Mucosa of descending colon (tissue), 3 donors: ENCODE measurements around the gene SRD5A3. TPM values are rescaled to one million over a fixed set of nuclear protein-coding genes. Genes with fewer than 3 reads are reported as not detected.

Experiments used
- ATAC-seq: fragments of 200-7000 bp; cut with Tn5 transposase; one replicate; pipeline ENCODE4 v1.9.1; 2020; ENCODE audit warnings: mild to moderate bottlenecking, moderate library complexity
- DNase-seq, 3 donors: peaks; one replicate each; pipeline ENCODE4 v3.0.0-alpha.2; 2020
- H3K36me3 ChIP-seq: fragments of 200-600 bp; one replicate; pipeline ENCODE4 v1.8.0; 2021; ENCODE audit warnings: low read depth, mild to moderate bottlenecking
- H3K4me1 ChIP-seq: fragments of 200-600 bp; one replicate; pipeline ENCODE4 v1.8.0; 2021; ENCODE audit warnings: low read depth, mild to moderate bottlenecking
- H3K4me3 ChIP-seq: fragments of 200-600 bp; one replicate; pipeline ENCODE4 v1.8.0; 2021; ENCODE audit warnings: mild to moderate bottlenecking
- H3K9me3 ChIP-seq: fragments of 200-600 bp; one replicate; pipeline ENCODE4 v1.8.0; 2021; ENCODE audit warnings: mild to moderate bottlenecking
- intact Hi-C, 2 donors: fragments of 100-400 bp; cut with DNase I in 1 of 2; cut with micrococcal nuclease in 1 of 2; formaldehyde crosslinking; loops; one replicate each; pipeline versions ENCODE4 v1.11.0 to v1.11.1; 2022; cut with DNase I, micrococcal nuclease
- long read RNA-seq, 2 donors: library from polyadenylated mRNA; unstranded; transcript quantifications; one replicate each; pipeline ENCODE4 v2.0.0, GENCODE V29; 2019 to 2021
- total RNA-seq, 3 donors: library from RNA; stranded (reverse); fragmentation: NEBNext Ultra II Directional in 2 of 3; extraction: Animal tissue kit (Norgen Biotek cat#: 25700) in 2 of 3; gene quantifications; one replicate each; pipeline versions ENCODE4 v1.2.1 to v1.2.4, GENCODE V29; 2021 to 2023
- TF ChIP-seq, protein P1 (sequence below): fragments of 200-600 bp; IDR thresholded peaks from one replicate; pipeline ENCODE4 v1.8.0; 2022; ENCODE audit warnings: antibody characterized with exemption, mild to moderate bottlenecking
- donor health status: DM: no; HTN: no; CAD: no; lungs with moderate emphysema.
- donor health status: DM: no; HTN: no; CAD: no.
- donor health status: DM: no; HTN: yes; CAD: no.

Gene SRD5A3
- 10 to 100 TPM in 2 of 3 donors, 1 to 10 TPM in 1; 5.9 to 14.7 (median 14.0) TPM for total RNA-seq
- long read RNA-seq, donor 1, full-length matches to known transcripts, result 7 of 7 reads
- long read RNA-seq, donor 1, partial matches to known transcripts, result 0 of 7 reads
- long read RNA-seq, donor 1, other reads (novel, unspliced or antisense), result 0 of 7 reads
- long read RNA-seq, donor 2, full-length matches to known transcripts, result 25 of 29 reads
- long read RNA-seq, donor 2, partial matches to known transcripts, result 1 of 29 reads
- long read RNA-seq, donor 2, other reads (novel, unspliced or antisense), result 3 of 29 reads

DNA sequence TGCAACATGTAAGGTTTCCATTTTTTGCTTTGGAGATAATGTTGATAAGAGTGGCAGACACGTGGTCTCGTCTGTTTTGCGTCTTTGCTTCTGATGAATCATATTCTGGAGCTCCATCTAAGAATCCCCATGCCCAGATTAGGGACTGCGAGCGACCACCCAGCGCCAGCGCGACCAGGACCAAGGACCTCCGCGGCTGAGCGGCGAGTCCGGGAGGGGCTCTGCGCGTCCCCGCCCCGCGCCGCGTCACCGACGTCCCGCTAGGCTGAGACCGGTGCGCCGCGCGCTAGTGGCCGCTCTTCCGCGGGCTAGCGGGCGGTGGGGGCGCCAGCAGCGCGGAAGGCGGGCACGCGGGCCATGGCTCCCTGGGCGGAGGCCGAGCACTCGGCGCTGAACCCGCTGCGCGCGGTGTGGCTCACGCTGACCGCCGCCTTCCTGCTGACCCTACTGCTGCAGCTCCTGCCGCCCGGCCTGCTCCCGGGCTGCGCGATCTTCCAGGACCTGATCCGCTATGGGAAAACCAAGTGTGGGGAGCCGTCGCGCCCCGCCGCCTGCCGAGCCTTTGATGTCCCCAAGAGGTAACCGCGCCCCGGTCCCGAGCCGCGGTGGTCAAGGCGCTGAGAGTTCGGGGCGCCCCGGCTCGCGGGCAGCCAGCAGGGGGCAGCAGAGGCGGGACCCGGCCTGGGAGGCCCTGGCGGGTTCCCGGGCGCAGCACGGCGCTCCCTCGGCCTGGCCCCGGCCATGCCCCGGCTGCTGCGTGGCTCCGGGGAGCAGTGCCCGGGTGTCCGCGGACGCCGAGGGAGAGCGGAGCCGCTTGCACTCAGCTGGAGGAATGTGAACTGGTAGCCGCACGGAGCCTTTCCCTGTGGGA is at the start of gene SRD5A3:
TSS of gene SRD5A3 (plus strand) at position 263 of the 871 bp plus-strand sequence. CDS start at position 358, 95 bp downstream.
- TF ChIP-seq, protein P1, sequence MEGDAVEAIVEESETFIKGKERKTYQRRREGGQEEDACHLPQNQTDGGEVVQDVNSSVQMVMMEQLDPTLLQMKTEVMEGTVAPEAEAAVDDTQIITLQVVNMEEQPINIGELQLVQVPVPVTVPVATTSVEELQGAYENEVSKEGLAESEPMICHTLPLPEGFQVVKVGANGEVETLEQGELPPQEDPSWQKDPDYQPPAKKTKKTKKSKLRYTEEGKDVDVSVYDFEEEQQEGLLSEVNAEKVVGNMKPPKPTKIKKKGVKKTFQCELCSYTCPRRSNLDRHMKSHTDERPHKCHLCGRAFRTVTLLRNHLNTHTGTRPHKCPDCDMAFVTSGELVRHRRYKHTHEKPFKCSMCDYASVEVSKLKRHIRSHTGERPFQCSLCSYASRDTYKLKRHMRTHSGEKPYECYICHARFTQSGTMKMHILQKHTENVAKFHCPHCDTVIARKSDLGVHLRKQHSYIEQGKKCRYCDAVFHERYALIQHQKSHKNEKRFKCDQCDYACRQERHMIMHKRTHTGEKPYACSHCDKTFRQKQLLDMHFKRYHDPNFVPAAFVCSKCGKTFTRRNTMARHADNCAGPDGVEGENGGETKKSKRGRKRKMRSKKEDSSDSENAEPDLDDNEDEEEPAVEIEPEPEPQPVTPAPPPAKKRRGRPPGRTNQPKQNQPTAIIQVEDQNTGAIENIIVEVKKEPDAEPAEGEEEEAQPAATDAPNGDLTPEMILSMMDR, result peak; percentile 96
- H3K36me3 ChIP-seq, result no peaks in the 10 kb centered on the region
- intact Hi-C loops, result loop anchor here (10.0 kb wide), 2 partner anchors 49 to 209 kb away; partner anchors contain the start of gene TMEM165 (in 1 of the 2)
- ATAC-seq (peak; percentile 99), DNase-seq (peak; percentile 88 to 94 (median 89))
- H3K9me3 ChIP-seq, result no peaks in the 10 kb centered on the region
- peak within 1 kb of the TSS; percentile 57 for H3K4me3 ChIP-seq
- H3K4me1 ChIP-seq, result peaks cover 10% of the 10 kb centered on the region

DNA sequence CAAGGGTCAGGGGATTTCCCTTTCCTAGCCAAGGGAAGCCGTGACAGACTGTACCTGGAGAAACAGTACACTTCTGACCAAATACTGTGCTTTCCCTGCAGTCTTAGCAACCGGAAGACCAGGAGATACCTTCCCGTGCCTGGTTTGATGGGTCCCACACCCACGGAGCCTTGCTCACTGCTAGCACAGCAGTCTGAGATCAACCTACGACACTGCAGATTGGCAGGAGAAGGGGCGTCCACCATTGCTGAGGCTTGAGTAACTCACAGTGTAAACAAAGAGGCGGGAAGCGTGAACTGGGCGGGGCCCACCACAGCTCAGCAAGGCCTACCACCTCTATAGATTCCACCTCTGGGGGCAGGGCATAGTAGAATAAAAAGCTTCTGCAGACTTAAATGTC is 48.7 kb upstream of the SRD5A3 start:
- ATAC-seq, result peak; percentile 29
- intact Hi-C loops, result no loop called here
- no peaks in the 10 kb centered on the region for H3K4me1 ChIP-seq

DNA sequence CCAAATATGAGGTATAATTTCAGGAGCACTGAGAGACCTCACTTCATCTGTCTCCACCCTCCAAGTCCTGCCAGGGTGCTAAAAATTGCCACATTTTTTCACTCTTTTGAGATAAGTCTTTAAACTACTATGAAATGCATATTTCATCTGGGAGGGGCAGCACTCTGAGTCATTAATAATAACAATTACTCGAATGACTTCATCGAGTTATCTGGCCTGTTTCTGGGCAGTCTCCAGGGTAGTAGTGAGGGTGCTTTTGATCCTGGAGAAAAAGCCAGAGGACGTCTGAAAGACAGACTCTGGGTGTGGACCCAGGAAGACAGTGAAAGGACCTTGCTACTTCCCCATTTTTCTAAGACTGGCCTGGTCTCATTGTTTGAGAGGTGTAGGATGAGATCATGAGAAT is 42.3 kb upstream of the SRD5A3 start:
- TF ChIP-seq, protein P1, result no peak
- ATAC-seq, result no peak
- intact Hi-C loops, result no loop called here
- Histone ChIP-seq H3K9me3 (no peaks in the 10 kb centered on the region), H3K36me3 (no peaks in the 10 kb centered on the region), H3K4me3 (no peak overlapping the region), H3K4me1 (no peaks in the 10 kb centered on the region)
- DNase-seq, result no peak

More for the DNA sequence above, 48.7 kb upstream of the SRD5A3 start:
- no peaks in the 10 kb centered on the region for H3K36me3 ChIP-seq
- TF ChIP-seq, protein P1, result no peak
- H3K9me3 ChIP-seq, result peaks cover 7% of the 10 kb centered on the region
- DNase-seq, result peak in 1 of 3 donors; percentile 27
- no peak overlapping the region for H3K4me3 ChIP-seq

DNA sequence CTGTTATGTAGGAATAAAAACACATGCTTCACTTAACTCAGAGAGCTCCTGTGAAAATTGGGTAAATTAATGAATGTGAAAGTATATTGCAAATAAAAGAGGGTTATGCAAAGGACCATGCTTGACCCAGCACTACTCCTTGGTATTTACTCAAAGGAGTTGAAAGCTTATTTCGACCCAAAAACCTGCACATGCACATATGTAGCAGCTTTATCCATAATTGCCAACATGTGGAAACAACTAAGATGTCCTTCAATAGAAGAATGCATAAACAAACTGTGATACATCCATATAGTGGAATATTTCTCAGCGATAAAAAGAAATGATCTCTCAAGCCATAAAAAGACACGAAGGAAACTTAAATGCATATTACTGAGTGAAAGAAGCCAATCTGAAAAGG is 41.7 kb upstream of the SRD5A3 start:
- ATAC-seq (no peak), DNase-seq (no peak)
- intact Hi-C loops, result no loop called here

DNA sequence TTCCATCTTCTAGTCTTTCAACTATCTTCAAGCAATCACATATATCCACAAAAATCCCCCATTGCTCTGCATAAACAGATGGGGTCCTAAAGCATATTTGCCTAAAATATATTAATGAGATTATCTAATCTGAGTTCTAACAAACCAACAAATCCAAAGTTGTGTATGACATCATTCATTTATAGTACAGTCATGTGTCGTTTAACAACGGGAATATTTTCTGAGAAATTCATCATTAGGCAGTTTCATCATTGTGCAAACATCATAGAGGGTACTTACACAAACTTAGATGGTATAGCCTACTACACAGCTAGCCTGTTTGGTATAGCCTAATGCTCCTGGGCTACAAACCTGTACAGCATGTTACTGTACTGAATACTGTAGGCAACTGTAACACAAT is 38.0 kb upstream of the SRD5A3 start:
- TF ChIP-seq, protein P1, result no peak
- no peaks in the 10 kb centered on the region for H3K36me3 ChIP-seq
- H3K4me1 ChIP-seq, result no peaks in the 10 kb centered on the region
- intact Hi-C loops, result no loop called here
- ATAC-seq (no peak), DNase-seq (no peak)
- no peaks in the 10 kb centered on the region for H3K9me3 ChIP-seq
- H3K4me3 ChIP-seq, result no peak overlapping the region

More for the DNA sequence above, 41.7 kb upstream of the SRD5A3 start:
- Histone ChIP-seq H3K4me3 (no peak overlapping the region), H3K9me3 (no peaks in the 10 kb centered on the region), H3K4me1 (no peaks in the 10 kb centered on the region), H3K36me3 (no peaks in the 10 kb centered on the region)
- TF ChIP-seq, protein P1, result no peak
